Measurements from ENCODE around the gene DSTN.
"Not testable (repeated sequence)": the region's sequence is repeated elsewhere in the genome, so short reads cannot be mapped to it uniquely, and the experiment has no call there.

The DSTN gene

GRCh38 chr20:17652411-17652810 lies 82.5 kb downstream of the DSTN start:
- DNase-seq: no peak

- no peak for DNase-seq
Measured at GRCh38 chr20:17653835-17654648, 84.2 kb downstream of the DSTN start.

- DNase-seq: no peak
Measured at GRCh38 chr20:17654649-17655285, 84.9 kb downstream of the DSTN start.

GRCh38 chr20:17655286-17655651 lies 85.4 kb downstream of the DSTN start:
- no peak for DNase-seq

GRCh38 chr20:17655865-17656479 lies 86.1 kb downstream of the DSTN start:
- no peak for DNase-seq

GRCh38 chr20:17657079-17657825 lies 87.4 kb downstream of the DSTN start:
- DNase-seq: no peak

- DNase-seq: no peak
Measured at GRCh38 chr20:17657898-17658647, 88.2 kb downstream of the DSTN start.

- no peak for DNase-seq
Measured at GRCh38 chr20:17658648-17658993, 88.7 kb downstream of the DSTN start.

GRCh38 chr20:17659344-17659743 lies 89.5 kb downstream of the DSTN start:
- DNase-seq: not testable (repeated sequence)

Data from cerebellar nuclear complex (tissue), 1 donor.